Measurements from ENCODE around the gene ARMC8.

Gene ARMC8

GRCh38 chr3:138334608-138335007 is 147.5 kb downstream of the ARMC8 start:
- Histone ChIP-seq H3K9ac (ENCODE audit: low read depth in 1 of 2, low read length in 2 of 2) (no peak overlapping the region), H3K27ac (ENCODE audit: low read depth, low read length) (no peak overlapping the region), H3K4me3 (ENCODE audit: low read depth in 1 of 2, low read length in 2 of 2) (no peak overlapping the region), H3K36me3 (ENCODE audit: control insufficient read depth in 1 of 2, insufficient read depth in 2 of 2, low read length in 2 of 2) (no peaks in the 10 kb centered on the region), H3K27me3 (ENCODE audit: control insufficient read depth in 1 of 2, insufficient read depth in 2 of 2, low read length in 2 of 2) (no peaks in the 10 kb centered on the region), H3K4me1 (ENCODE audit: control insufficient read depth in 1 of 2, insufficient read depth in 2 of 2, low read length in 2 of 2) (no peaks in the 10 kb centered on the region), H3K9me3 (ENCODE audit: control insufficient read depth in 1 of 2, low read length in 2 of 2) (no peaks in the 10 kb centered on the region)

- H3K4me1 ChIP-seq (ENCODE audit: control insufficient read depth in 1 of 2, insufficient read depth in 2 of 2, low read length in 2 of 2), result no peaks in the 10 kb centered on the region
- no peaks in the 10 kb centered on the region for H3K36me3 ChIP-seq (ENCODE audit: control insufficient read depth in 1 of 2, insufficient read depth in 2 of 2, low read length in 2 of 2)
- no peak overlapping the region for H3K4me3 ChIP-seq (ENCODE audit: low read depth in 1 of 2, low read length in 2 of 2)
- no peak overlapping the region for H3K27ac ChIP-seq (ENCODE audit: low read depth, low read length)
- H3K9me3 ChIP-seq (ENCODE audit: control insufficient read depth in 1 of 2, low read length in 2 of 2), result no peaks in the 10 kb centered on the region
- no peaks in the 10 kb centered on the region for H3K27me3 ChIP-seq (ENCODE audit: control insufficient read depth in 1 of 2, insufficient read depth in 2 of 2, low read length in 2 of 2)
- H3K9ac ChIP-seq (ENCODE audit: low read depth in 1 of 2, low read length in 2 of 2), result no peak overlapping the region
Measured at GRCh38 chr3:138336454-138336999, 149.4 kb downstream of the ARMC8 start.

GRCh38 chr3:138338244-138338643 is 151.1 kb downstream of the ARMC8 start:
- Histone ChIP-seq H3K27ac (ENCODE audit: low read depth, low read length) (no peak overlapping the region), H3K27me3 (ENCODE audit: control insufficient read depth in 1 of 2, insufficient read depth in 2 of 2, low read length in 2 of 2) (no peaks in the 10 kb centered on the region), H3K9me3 (ENCODE audit: control insufficient read depth in 1 of 2, low read length in 2 of 2) (no peaks in the 10 kb centered on the region), H3K4me1 (ENCODE audit: control insufficient read depth in 1 of 2, insufficient read depth in 2 of 2, low read length in 2 of 2) (no peaks in the 10 kb centered on the region), H3K4me3 (ENCODE audit: low read depth in 1 of 2, low read length in 2 of 2) (no peak overlapping the region), H3K36me3 (ENCODE audit: control insufficient read depth in 1 of 2, insufficient read depth in 2 of 2, low read length in 2 of 2) (no peaks in the 10 kb centered on the region), H3K9ac (ENCODE audit: low read depth in 1 of 2, low read length in 2 of 2) (no peak overlapping the region)

- H3K9me3 ChIP-seq (ENCODE audit: control insufficient read depth in 1 of 2, low read length in 2 of 2), result no peaks in the 10 kb centered on the region
- no peaks in the 10 kb centered on the region for H3K36me3 ChIP-seq (ENCODE audit: control insufficient read depth in 1 of 2, insufficient read depth in 2 of 2, low read length in 2 of 2)
- no peak overlapping the region for H3K27ac ChIP-seq (ENCODE audit: low read depth, low read length)
- no peak overlapping the region for H3K4me3 ChIP-seq (ENCODE audit: low read depth in 1 of 2, low read length in 2 of 2)
- H3K9ac ChIP-seq (ENCODE audit: low read depth in 1 of 2, low read length in 2 of 2), result no peak overlapping the region
- H3K4me1 ChIP-seq (ENCODE audit: control insufficient read depth in 1 of 2, insufficient read depth in 2 of 2, low read length in 2 of 2), result no peaks in the 10 kb centered on the region
- no peaks in the 10 kb centered on the region for H3K27me3 ChIP-seq (ENCODE audit: control insufficient read depth in 1 of 2, insufficient read depth in 2 of 2, low read length in 2 of 2)
Measured at GRCh38 chr3:138338811-138339210, 151.7 kb downstream of the ARMC8 start.

GRCh38 chr3:138340511-138340910 is 153.4 kb downstream of the ARMC8 start:
- Histone ChIP-seq H3K27me3 (ENCODE audit: control insufficient read depth in 1 of 2, insufficient read depth in 2 of 2, low read length in 2 of 2) (no peaks in the 10 kb centered on the region), H3K9me3 (ENCODE audit: control insufficient read depth in 1 of 2, low read length in 2 of 2) (no peaks in the 10 kb centered on the region), H3K36me3 (ENCODE audit: control insufficient read depth in 1 of 2, insufficient read depth in 2 of 2, low read length in 2 of 2) (no peaks in the 10 kb centered on the region), H3K9ac (ENCODE audit: low read depth in 1 of 2, low read length in 2 of 2) (no peak overlapping the region), H3K27ac (ENCODE audit: low read depth, low read length) (no peak overlapping the region), H3K4me3 (ENCODE audit: low read depth in 1 of 2, low read length in 2 of 2) (no peak overlapping the region), H3K4me1 (ENCODE audit: control insufficient read depth in 1 of 2, insufficient read depth in 2 of 2, low read length in 2 of 2) (no peaks in the 10 kb centered on the region)

- no peaks in the 10 kb centered on the region for H3K9me3 ChIP-seq (ENCODE audit: control insufficient read depth in 1 of 2, low read length in 2 of 2)
- peaks cover 0 to 3% of the 10 kb centered on the region in 2 donors for H3K4me1 ChIP-seq (ENCODE audit: control insufficient read depth in 1 of 2, insufficient read depth in 2 of 2, low read length in 2 of 2)
- H3K27ac ChIP-seq (ENCODE audit: low read depth, low read length), result no peak overlapping the region
- no peaks in the 10 kb centered on the region for H3K36me3 ChIP-seq (ENCODE audit: control insufficient read depth in 1 of 2, insufficient read depth in 2 of 2, low read length in 2 of 2)
- H3K9ac ChIP-seq (ENCODE audit: low read depth in 1 of 2, low read length in 2 of 2), result no peak overlapping the region
- H3K27me3 ChIP-seq (ENCODE audit: control insufficient read depth in 1 of 2, insufficient read depth in 2 of 2, low read length in 2 of 2), result peaks cover 7 to 19% of the 10 kb centered on the region in 2 donors
- H3K4me3 ChIP-seq (ENCODE audit: low read depth in 1 of 2, low read length in 2 of 2), result no peak overlapping the region
Measured at GRCh38 chr3:138344754-138345153, 157.7 kb downstream of the ARMC8 start.
